SK-N-MC (cell line): ENCODE measurements around the gene DSCAM.

Experiments used
- EZH2 ChIP-seq: fragments of 200-600 bp; sonication (generic); IDR thresholded peaks from one replicate; pipeline ENCODE4 v1.6.1; 2017; ENCODE audit warnings: antibody characterized with exemption
- POLR2AphosphoS5 ChIP-seq: IDR thresholded peaks from 2 replicates; pipeline ENCODE4 v1.6.1; 2012; ENCODE audit warnings: mild to moderate bottlenecking, low read depth, low read length, borderline replicate concordance

DNA sequence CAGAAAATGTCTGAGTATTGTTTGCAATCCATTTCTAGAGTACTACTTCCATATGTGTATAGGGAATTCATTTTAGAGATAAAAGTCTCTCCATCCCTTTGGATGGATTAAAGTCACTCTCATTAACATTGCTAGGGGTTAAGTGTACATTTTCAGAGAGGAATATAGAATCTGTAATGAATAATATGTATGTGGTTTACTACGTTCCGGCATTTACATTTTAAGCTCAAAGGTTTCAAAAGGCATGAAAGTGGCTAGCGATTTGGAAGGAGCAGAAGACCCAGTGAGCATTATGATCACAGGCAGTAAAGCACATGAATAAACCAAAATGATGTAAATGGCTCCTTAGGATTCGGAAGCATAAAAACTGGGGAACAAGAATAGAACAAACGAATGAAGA is 123.0 kb downstream of the DSCAM start:
- TF ChIP-seq EZH2 (no peak), POLR2AphosphoS5 (no peak)
